Measurements from ENCODE around the gene MYCBPAP.
A peak's percentile ranks its signal among the peaks of the same experiment; 100 is the strongest.

The MYCBPAP gene

DNA sequence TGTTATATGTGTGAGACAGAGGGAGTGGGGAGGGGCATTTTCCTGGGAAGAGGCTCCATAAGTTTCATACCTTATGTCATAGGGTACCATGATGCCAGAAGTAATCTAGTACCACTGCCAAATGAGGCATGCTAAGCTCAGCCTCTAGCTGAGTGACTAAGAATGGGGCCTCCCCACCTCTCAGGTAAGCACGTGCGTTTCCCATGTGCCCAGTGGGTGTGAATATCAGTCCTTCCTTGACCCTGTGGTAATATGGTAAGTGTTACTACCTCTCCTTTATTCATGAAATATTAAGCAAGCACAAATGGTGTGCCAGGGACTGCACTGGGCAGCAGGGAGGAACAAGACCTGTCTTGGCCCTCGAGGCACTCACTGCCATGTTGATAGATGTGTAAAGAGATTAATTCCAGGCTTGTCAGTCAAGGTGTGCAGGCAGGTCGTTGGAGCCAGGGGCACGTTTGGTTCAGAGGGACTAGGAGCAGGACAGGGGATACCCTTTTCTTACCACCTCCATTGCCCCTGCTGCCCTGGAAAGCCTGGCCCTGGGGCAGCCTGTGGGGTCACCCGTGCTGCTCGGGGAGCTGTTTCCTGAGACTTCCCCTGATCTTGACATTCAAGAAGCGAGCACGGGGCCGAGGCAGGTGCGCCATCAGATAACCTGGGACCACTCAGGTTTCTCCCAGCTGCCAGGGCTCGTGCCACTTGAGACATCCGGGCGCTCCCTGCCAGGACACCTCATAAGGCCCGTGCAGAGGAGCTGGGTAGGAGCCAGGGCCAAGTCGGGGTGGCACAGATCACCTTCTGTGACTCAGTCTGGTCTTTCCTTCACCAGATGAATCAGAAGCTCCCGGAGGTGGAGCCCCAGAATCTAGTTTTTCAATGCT lies 20.8 kb upstream of the MYCBPAP start:
- DNase-seq, result no peak

DNA sequence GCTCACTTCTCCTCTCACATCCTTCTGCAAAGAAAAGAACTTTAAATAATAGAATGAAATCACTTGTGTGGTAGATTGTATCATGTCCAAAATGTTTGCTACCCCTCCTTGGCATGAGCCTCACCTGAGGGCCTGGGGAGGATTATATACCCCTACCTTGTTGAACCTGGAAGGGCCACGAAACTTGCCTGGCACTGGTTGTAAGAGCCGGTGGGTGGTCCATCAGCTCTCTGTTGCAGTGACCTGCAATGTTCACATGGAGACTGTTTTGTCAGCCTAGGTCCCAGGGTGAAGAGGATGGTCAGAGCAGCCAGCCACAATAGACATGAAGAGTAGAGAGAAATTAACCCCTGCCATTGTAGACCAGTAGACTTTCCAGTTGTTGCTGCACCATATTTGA lies 19.4 kb upstream of the MYCBPAP start:
- DNase-seq, result no peak

GRCh38 chr17:50491505-50491904 lies 16.7 kb upstream of the MYCBPAP start:
- no peak for DNase-seq

GRCh38 chr17:50492214-50492613 lies 16.0 kb upstream of the MYCBPAP start:
- DNase-seq, result no peak

DNA sequence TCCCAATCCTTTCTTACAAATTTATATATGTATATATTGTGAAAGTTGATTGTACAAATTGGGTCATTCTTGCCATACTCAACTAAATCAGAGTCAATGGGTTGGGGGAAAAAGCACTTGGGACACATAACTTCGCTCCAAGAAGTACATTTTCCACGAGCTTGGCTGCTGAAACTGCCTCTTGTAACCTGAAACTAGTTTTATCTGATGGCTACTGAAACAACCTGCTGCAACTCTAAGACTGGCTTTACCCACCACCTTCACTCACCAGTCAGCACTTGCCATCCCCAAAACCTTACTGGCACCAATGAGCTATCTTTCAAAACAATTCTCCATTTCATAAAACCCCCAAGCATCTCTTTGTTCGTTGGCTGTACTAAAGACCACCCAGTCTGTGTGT lies 14.5 kb upstream of the MYCBPAP start:
- DNase-seq, result no peak

DNA sequence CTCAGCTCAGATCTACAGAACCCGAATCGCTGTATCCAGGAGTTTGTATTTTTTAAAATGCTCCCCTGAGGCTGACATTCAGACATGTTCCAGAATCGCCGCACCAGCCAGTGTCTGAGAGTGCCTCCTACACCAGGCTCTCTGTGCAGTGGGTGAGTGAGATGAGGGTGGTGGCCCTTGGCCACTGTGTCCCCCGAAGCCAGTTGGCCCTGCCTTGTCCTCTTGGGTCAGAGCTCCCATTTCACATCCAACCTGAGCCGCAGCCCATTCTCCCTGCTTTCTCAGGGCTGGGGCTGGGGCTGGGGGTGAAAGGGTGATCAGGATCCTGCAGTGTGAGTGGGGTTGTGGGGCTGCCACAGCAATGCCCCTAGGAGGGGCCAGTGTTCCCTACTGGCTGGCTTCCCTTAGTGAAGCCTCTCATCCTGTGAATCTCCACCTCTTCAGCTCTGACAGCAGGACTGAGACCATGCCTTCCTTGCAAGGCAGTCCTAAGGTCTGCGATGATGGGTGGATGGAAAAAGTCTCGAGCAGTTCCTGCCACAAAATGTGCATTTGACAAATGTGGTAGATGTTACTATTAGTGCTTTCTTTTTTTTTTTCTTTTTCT lies 12.9 kb upstream of the MYCBPAP start:
- DNase-seq, result no peak

- no peak for DNase-seq
These were observed 12.3 kb upstream of the MYCBPAP start for GRCh38 chr17:50495918-50496317.

DNA sequence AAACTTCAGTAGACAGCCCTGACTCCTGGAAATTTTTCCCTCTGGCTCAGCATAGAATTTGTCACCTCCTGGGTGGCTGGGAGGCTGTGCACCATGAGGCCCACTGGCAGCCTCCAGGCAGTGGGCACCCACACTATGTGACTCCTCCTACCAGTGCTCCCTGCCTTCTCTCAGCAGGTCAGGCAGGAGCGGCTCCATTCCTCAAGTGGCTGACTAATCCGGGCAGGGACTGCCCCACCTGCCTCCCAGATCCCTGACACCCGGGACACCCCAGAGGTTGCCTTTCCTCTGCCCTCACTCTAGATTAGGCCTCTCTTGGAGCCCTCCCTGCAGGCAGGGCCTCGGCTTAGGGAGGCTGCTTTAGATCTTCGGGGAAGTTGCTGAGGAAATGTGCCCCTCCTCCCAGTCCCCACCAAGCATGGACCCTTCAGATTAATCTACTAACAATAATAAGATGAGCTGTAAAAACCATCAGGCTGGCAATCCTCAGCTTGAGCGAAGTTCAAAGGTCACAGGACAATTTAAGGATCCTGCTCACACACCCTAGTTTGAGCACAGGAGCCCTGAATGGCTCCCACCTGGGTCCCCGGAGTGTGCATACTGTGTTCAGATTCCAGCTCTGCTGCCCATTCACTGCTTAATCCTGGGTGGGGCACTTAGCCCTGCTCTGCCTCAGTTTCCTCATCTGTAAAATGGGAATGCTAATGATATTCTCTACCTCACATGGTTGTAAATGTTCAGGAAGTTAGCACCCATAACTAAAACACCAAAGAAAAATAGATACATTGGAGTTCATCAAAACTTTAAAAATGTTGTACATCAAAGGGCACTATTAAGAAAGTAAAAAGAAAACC lies 10.0 kb upstream of the MYCBPAP start:
- peak; percentile 78 for DNase-seq

DNA sequence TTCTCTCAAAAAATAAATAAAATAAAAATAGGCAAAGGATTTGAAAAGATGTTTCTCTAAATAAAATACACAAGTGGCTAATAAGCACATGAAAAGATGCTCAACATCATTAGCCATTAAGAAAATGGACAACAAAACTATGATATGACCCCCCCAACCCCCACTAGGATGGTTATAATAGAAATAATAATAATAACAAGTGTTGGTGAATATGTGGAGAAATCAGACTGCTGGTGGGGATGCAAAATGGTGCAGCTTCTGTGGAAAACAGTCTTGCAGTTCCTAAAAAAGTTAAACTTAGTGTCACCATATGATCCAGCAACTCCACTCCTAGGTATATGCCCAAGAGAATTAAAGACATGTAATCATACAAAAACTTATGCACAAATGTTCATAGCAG lies 9.0 kb upstream of the MYCBPAP start:
- no peak for DNase-seq

DNA sequence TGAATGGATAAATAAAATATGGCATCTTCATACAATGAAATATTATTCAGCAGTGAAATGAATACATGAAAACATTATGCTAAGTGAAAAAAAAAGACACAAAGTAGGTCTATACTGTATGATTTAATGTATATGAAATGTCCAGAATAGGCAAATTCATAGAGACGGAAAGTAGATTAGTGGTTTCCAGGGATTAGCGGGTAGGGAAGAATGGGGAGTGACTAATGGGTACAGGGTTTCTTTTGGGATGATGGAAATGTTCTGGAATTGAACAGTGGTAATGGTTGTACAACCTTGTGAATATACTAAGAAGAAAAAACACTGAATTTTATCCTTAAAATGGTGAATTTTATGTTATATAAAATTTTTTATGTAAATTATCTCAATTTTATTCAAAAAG lies 8.5 kb upstream of the MYCBPAP start:
- DNase-seq, result no peak

- peak; percentile 71 for DNase-seq
These were observed 7.2 kb upstream of the MYCBPAP start for GRCh38 chr17:50501054-50501453.

- DNase-seq, result no peak
These were observed 5.8 kb upstream of the MYCBPAP start for GRCh38 chr17:50502301-50502990.

DNA sequence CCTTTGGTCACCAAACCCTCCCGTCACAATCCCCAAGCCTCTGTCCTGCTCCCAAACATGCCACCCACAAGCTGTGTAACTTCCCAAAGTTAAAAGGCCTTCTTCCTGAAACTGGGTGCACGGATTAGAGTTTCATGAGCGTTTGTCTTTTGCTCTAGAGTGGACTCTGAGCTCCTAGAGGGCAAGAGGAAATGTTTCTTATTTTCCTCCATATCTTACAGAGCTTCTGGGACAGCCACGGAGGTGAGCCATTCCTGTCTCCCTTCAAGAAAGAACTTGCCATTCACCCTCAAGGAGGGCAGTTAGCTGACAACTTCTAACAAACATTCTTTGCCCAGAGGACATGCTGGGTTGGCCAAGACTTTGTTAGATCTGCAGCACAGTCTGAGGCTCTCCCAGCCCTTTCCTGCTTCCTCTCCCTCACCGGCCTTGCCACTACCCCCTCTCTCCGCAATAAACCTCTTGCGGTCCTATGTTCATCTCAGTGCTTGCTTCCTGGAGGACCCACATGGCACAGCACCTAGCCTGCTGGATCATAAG lies 2.6 kb upstream of the MYCBPAP start:
- DNase-seq, result no peak

DNA sequence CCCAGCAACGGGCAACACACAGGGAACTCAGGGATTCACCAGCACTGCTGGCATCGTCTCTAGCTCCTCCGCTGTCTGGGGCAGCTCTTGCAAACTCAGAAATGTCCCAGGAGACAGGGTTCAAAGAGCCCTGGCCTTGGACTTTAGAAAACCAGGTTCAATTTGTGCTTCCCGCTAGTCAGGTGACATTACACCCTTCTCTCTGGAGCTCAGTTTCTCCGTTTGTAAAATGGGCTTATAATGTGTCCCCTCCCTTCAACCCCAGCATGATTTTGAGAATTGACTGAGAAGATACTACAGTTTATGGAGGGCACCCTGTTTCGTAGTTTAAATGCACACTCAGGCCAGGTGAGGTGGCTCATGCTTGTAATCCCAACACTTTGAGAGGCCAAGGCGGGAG lies 1.9 kb upstream of the MYCBPAP start:
- no peak for DNase-seq

GRCh38 chr17:50508573-50509460 lies 578 bp downstream of the MYCBPAP start:
- peak; percentile 40 for DNase-seq

DNA sequence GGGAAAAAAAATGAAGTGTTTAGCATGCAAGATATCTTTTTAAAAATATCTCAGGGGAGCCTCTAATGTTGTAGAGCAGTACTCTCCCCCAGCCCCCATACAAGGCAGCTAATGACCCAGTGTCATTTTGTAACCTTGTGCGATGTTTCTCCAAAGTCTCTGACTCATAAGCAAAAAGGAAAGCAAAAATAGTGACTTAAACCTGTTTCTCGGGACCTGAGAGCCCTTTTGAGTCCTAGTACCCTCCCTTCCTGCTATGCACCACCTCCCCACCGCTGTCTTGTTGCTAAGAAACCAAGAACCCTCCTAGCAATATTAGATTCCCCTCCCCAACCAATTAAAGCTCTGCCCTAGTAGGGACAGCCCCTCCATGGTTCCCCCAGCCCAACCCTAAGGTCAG lies 2.8 kb downstream of the MYCBPAP start:
- peak; percentile 47 for DNase-seq

GRCh38 chr17:50513495-50513894 lies 5.3 kb downstream of the MYCBPAP start:
- no peak for DNase-seq

GRCh38 chr17:50514388-50514787 lies 6.1 kb downstream of the MYCBPAP start:
- DNase-seq, result no peak

DNA sequence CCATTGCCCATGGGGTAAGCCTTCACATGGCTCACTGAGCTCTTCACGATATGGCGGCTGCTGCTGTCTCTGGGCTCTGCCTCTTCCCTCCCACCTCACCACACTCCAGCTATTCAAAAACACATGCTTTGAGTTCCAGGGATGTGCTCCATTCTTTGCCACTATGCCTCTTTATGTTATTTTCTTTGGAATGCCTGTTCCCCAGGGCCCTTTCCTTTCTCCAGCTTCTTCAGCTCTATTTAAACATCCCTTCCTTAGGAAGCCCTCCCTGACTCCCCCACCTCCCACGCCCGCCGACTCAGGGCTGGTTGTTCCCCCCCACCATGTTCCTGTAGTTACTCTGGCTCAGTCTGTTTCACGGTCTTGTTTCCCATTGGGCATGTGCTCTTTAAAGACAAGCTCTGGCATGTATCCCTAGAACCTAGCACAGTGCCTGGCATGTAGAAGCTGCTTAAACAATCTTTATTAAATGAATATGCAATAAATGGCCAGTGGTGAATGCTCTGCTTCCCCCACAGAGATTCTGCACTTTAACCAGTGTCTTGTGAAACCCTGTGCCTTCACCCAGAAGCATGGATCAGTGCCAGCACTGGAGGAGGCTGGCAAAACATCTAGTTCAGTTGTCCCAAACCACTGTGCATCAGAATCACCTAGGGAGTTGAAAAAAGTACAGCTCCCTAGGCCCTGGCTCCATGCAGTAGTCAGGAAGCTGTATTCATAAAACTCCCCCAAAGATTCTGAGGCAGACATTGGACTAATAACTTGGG lies 6.9 kb downstream of the MYCBPAP start:
- DNase-seq, result no peak

- DNase-seq, result no peak
These were observed 8.8 kb downstream of the MYCBPAP start for GRCh38 chr17:50517011-50517410.
